IMR-90 (cell line): ENCODE data around the gene LYVE1.

Experiments used
- POLR2A ChIP-seq: IDR thresholded peaks from 2 replicates; pipeline ENCODE4 v1.6.1; 2012; ENCODE audit warnings: mild to moderate bottlenecking, low read depth, low read length
- RAD21 ChIP-seq: IDR thresholded peaks from 2 replicates; pipeline ENCODE4 v1.6.1; 2012; ENCODE audit warnings: low read length, improper control_type of control experiment
- RCOR1 ChIP-seq: IDR thresholded peaks from 2 replicates; pipeline ENCODE4 v1.6.1; 2012; ENCODE audit warnings: mild to moderate bottlenecking, low read length, improper control_type of control experiment; ENCODE audit not compliant: insufficient replicate concordance
- RFX5 ChIP-seq: IDR thresholded peaks from 2 replicates; pipeline ENCODE4 v1.8.0; 2012; ENCODE audit warnings: low read depth, mild to moderate bottlenecking, low read length, moderate library complexity
- TF ChIP-seq, protein P1 (sequence below): conservative IDR thresholded peaks from 2 replicates; pipeline ENCODE4 v1.5.1; 2012; ENCODE audit warnings: mild to moderate bottlenecking, low read depth, low read length, improper control_type of control experiment
- TF ChIP-seq, protein P2 (sequence below): fragments of 150-350 bp; IDR thresholded peaks from 2 replicates; pipeline ENCODE4 v1.6.1; 2017; ENCODE audit warnings: mild to moderate bottlenecking, antibody characterized with exemption, low read length, low read depth

DNA sequence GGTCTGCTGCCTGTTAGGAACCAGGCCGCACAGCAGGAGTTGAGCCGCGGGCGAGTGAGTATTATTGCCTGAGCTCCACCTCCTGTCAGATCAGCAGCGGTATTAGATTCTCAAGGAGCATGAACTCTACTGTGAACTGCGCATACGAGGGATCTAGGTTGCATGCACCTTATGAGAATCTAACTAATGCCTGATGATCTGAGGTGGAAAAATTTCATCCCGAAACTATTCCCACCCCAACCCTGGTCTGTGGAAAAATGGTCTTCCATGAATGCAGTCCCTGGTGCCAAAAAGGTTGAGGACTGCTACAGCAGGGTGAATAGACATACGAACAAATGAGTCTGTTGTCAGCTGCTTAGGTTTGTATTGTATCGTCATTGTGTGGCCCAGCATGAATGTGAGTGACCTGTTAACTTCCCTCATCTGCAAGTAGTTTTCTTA lies 57.3 kb downstream of the LYVE1 start:
- TF ChIP-seq, protein P1, sequence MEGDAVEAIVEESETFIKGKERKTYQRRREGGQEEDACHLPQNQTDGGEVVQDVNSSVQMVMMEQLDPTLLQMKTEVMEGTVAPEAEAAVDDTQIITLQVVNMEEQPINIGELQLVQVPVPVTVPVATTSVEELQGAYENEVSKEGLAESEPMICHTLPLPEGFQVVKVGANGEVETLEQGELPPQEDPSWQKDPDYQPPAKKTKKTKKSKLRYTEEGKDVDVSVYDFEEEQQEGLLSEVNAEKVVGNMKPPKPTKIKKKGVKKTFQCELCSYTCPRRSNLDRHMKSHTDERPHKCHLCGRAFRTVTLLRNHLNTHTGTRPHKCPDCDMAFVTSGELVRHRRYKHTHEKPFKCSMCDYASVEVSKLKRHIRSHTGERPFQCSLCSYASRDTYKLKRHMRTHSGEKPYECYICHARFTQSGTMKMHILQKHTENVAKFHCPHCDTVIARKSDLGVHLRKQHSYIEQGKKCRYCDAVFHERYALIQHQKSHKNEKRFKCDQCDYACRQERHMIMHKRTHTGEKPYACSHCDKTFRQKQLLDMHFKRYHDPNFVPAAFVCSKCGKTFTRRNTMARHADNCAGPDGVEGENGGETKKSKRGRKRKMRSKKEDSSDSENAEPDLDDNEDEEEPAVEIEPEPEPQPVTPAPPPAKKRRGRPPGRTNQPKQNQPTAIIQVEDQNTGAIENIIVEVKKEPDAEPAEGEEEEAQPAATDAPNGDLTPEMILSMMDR = no peak
- TF ChIP-seq POLR2A (no peak), RAD21 (no peak), RFX5 (no peak), RCOR1 (no peak)
- TF ChIP-seq, protein P2, sequence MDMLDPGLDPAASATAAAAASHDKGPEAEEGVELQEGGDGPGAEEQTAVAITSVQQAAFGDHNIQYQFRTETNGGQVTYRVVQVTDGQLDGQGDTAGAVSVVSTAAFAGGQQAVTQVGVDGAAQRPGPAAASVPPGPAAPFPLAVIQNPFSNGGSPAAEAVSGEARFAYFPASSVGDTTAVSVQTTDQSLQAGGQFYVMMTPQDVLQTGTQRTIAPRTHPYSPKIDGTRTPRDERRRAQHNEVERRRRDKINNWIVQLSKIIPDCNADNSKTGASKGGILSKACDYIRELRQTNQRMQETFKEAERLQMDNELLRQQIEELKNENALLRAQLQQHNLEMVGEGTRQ = no peak
